HFFc6 (cell line): Measurements from ENCODE around the gene ORMDL3. TPM values are rescaled to one million over a fixed set of nuclear protein-coding genes. Genes with fewer than 3 reads are reported as not detected.
A peak's percentile ranks its signal among the peaks of the same experiment; 100 is the strongest.

Source experiments
- DNase-seq: peaks from one replicate; pipeline ENCODE4 v3.0.0-alpha.2; 2018
- H3K27ac Mint-ChIP-seq: 2 replicates; pipeline ENCODE4 v1.8.0; 2020; ENCODE audit warnings: mild to moderate bottlenecking, mixed read lengths
- H3K27me3 Mint-ChIP-seq: 2 replicates; pipeline ENCODE4 v1.8.0; 2021; ENCODE audit warnings: mild to moderate bottlenecking, moderate library complexity, mixed read lengths; ENCODE audit not compliant: insufficient read depth
- H3K36me3 Mint-ChIP-seq: 2 replicates; pipeline ENCODE4 v1.8.0; 2021; ENCODE audit warnings: low read depth, mixed read lengths
- H3K4me1 Mint-ChIP-seq: 2 replicates; pipeline ENCODE4 v1.8.0; 2020; ENCODE audit warnings: low read depth, mixed read lengths
- H3K4me3 Mint-ChIP-seq: 2 replicates; pipeline ENCODE4 v1.8.0; 2020; ENCODE audit warnings: mild to moderate bottlenecking, moderate library complexity, mixed read lengths
- H3K9me3 Mint-ChIP-seq: 2 replicates; pipeline ENCODE4 v1.8.0; 2020; ENCODE audit warnings: mild to moderate bottlenecking, mixed read lengths
- total RNA-seq, 6 experiments: library from RNA; stranded (reverse); fragmentation: NEBNext Ultra II Directional; extraction: Animal tissue kit (Norgen Biotek cat#: 25700); gene quantifications; 2 replicates in 1 of 6; 3 replicates in 5 of 6; pipeline ENCODE4 v1.2.3, GENCODE V29; 2021
- TF ChIP-seq, protein P1 (sequence below): fragments of 200-600 bp; sonication (generic); IDR thresholded peaks from 2 replicates; pipeline ENCODE4 v1.5.0; 2021; ENCODE audit warnings: antibody characterized with exemption, mild to moderate bottlenecking

Gene ORMDL3
- total RNA-seq, 6 experiments from 2014 or later = 39.0 to 63.9 (median 49.9) TPM

DNA sequence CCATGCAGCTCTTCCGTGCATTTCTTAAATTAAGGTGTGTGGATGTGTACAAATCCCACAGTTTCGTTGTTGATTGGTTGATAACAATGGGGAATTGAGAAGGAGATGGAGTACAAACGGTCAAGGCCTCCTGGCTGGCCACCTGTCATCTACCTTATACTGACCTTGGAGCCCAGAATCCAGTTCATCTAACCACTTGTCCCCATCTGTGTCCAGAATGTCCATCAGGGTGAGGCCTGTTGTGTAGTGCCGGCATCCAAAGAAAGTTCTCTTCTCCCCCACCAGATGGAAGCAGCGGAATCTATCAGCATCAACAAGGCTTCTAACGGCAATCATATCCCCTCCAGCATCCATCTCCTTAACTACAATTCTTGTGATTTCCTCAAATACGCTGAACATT is 10.5 kb downstream of the ORMDL3 start:
- H3K4me1 Mint-ChIP-seq = no peaks in the 10 kb centered on the region
- no peak overlapping the region for H3K4me3 Mint-ChIP-seq
- no peak overlapping the region for H3K27ac Mint-ChIP-seq
- H3K27me3 Mint-ChIP-seq = no peaks in the 10 kb centered on the region
- H3K36me3 Mint-ChIP-seq = peaks cover 12% of the 10 kb centered on the region; the same call in 1 of the 2 replicates
- no peaks in the 10 kb centered on the region for H3K9me3 Mint-ChIP-seq
- TF ChIP-seq, protein P1, sequence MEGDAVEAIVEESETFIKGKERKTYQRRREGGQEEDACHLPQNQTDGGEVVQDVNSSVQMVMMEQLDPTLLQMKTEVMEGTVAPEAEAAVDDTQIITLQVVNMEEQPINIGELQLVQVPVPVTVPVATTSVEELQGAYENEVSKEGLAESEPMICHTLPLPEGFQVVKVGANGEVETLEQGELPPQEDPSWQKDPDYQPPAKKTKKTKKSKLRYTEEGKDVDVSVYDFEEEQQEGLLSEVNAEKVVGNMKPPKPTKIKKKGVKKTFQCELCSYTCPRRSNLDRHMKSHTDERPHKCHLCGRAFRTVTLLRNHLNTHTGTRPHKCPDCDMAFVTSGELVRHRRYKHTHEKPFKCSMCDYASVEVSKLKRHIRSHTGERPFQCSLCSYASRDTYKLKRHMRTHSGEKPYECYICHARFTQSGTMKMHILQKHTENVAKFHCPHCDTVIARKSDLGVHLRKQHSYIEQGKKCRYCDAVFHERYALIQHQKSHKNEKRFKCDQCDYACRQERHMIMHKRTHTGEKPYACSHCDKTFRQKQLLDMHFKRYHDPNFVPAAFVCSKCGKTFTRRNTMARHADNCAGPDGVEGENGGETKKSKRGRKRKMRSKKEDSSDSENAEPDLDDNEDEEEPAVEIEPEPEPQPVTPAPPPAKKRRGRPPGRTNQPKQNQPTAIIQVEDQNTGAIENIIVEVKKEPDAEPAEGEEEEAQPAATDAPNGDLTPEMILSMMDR = peak; percentile 45; the same call in 1 of the 2 replicates
- DNase-seq = no peak

DNA sequence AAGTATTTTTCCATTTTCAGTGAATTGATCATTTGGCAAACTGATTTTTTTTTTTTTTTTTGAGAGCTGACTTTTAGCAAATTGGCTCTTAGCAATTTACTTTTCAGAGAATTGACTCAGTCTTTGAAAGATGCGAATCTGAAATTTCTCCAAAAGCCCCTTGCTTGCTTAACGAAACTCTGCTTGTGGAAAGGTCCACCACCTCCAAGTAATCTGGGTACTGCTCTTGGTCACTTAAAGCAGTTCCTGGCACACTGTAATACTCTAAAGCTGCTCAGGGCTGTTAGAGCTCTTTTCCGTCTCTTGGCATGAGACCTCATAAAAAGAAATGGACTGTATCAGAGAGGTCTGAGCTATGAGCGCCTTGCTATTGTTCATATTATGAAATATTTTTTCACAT is 11.8 kb downstream of the ORMDL3 start:
- no peak for DNase-seq
- TF ChIP-seq, protein P1 = no peak
- Mint-ChIP-seq H3K27me3 (no peaks in the 10 kb centered on the region; the same call in 1 of the 2 replicates), H3K27ac (no peak overlapping the region), H3K4me3 (no peak overlapping the region), H3K9me3 (no peaks in the 10 kb centered on the region), H3K36me3 (peaks cover 12% of the 10 kb centered on the region; the same call in 1 of the 2 replicates), H3K4me1 (no peaks in the 10 kb centered on the region)

DNA sequence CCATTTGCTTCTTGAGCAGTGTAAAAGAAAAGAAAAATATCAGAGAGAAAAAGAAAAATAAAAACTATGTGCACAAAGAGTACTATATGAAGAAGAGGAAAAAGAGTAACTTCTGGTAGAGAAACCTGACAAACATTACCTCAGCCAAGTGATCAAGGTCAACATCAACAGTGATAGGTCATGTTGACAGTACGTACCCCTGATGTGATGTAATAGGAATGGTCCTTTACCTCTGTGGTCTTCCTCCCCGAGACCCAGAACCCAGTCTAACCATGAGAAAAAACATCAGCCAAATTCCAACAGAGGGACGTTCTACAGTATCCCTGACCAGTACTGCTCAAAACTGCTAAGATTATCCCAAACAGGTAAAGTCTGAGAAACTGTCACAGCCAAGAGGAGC is 13.4 kb downstream of the ORMDL3 start:
- Mint-ChIP-seq H3K4me1 (no peaks in the 10 kb centered on the region), H3K27ac (no peak overlapping the region), H3K9me3 (no peaks in the 10 kb centered on the region), H3K27me3 (no peaks in the 10 kb centered on the region; the same call in 1 of the 2 replicates), H3K4me3 (no peak overlapping the region), H3K36me3 (peaks cover 12% of the 10 kb centered on the region; the same call in 1 of the 2 replicates)
- no peak for DNase-seq
- TF ChIP-seq, protein P1 = no peak

DNA sequence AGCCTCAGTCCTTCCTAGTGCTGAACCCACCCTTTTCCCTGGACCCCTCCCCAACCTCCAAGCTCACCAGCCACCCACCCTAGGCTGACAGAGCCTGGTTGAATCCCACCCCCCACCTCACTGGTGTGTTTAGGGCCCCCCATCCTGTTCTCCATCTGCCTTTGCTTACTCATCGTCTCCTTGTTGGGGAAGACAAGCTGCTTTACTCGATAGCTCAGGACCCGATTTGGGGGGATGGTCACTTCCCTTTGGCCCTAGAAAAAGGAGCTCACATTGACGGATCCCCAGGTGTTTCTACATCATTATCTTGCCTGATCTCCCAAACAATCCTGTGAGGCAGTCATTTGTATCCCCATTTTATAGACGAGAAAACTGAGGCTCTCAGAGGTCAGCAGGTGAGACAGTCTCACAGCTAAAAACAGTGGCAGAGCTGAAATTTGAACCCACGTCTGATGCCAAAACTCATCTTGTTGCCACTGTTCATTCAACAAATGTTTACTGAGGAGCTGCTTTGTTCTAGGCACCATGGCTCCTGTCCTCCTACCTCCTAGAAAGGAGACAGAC is 18.5 kb downstream of the ORMDL3 start:
- H3K36me3 Mint-ChIP-seq = peaks cover 3% of the 10 kb centered on the region; the same call in 1 of the 2 replicates
- no peak for DNase-seq
- no peak overlapping the region for H3K27ac Mint-ChIP-seq
- no peaks in the 10 kb centered on the region for H3K4me1 Mint-ChIP-seq
- peaks cover 1% of the 10 kb centered on the region for H3K27me3 Mint-ChIP-seq
- no peaks in the 10 kb centered on the region for H3K9me3 Mint-ChIP-seq
- TF ChIP-seq, protein P1 = no peak
- H3K4me3 Mint-ChIP-seq = no peak overlapping the region

DNA sequence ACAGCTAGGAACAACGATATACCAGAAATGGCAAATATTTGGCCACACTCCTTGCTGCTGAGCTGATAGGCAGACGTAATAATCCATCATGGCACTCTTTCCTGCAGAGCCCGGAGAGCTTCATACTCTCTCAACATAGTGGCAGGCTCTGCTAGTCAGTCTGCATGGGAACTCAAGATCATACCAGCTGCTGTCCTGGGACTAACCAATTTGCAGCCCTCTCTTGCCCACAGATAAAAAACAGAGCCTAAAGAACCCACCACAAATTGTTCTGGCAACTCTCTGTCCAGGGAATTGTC is 22.5 kb downstream of the ORMDL3 start:
- Mint-ChIP-seq H3K4me3 (no peak overlapping the region), H3K27me3 (peaks cover 1% of the 10 kb centered on the region; the same call in 1 of the 2 replicates), H3K9me3 (no peaks in the 10 kb centered on the region), H3K36me3 (no peaks in the 10 kb centered on the region), H3K27ac (no peak overlapping the region), H3K4me1 (no peaks in the 10 kb centered on the region)
- TF ChIP-seq, protein P1 = no peak
- DNase-seq = no peak
